Neuron (in vitro differentiated cells): ENCODE results near the gene SEMA3A.

Experiments used
- H2AFZ ChIP-seq: one replicate; pipeline ENCODE4 v1.6.1; 2013; ENCODE audit warnings: low read depth, mild to moderate bottlenecking, inconsistent platforms, low read length, moderate library complexity
- H3K27me3 ChIP-seq: one replicate; pipeline ENCODE4 v1.6.1; 2013; ENCODE audit warnings: low read length; ENCODE audit not compliant: insufficient read depth
- H3K36me3 ChIP-seq: one replicate; pipeline ENCODE4 v1.6.1; 2013; ENCODE audit warnings: low read length; ENCODE audit not compliant: insufficient read depth
- H3K4me1 ChIP-seq: one replicate; pipeline ENCODE4 v1.6.1; 2013; ENCODE audit warnings: low read length; ENCODE audit not compliant: insufficient read depth
- H3K4me3 ChIP-seq: 2 replicates; pipeline ENCODE4 v1.5.1; 2013; ENCODE audit warnings: mild to moderate bottlenecking, low read length, moderate library complexity
- H3K9me3 ChIP-seq: one replicate; pipeline ENCODE4 v1.6.1; 2013; ENCODE audit warnings: low read length

SEMA3A gene

DNA sequence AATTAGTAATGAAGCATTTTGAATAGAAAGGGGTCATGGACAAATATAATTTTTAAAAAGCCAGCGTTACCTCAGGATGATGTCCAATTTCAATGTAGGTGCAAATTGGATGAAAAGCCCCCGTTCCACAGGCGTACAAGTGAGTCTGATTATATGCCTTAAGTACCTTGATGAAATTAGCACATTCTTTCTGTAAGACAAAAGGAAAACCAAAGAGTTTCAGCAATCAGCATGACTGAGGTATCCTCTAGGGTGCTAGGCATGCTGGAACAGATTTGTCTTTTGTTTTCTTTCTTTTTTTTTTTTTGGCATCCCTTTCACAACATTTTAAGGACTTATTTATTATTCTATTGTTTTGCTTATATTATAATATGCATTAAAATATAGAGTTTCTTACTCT is 84.2 kb downstream of the SEMA3A start:
- H3K4me3 ChIP-seq, result no peak overlapping the region
- no peak overlapping the region for H2AFZ ChIP-seq
- H3K4me1 ChIP-seq, result peaks cover 7% of the 10 kb centered on the region
- H3K27me3 ChIP-seq, result no peaks in the 10 kb centered on the region
- peaks cover 17% of the 10 kb centered on the region for H3K36me3 ChIP-seq
- no peaks in the 10 kb centered on the region for H3K9me3 ChIP-seq

- H3K4me3 ChIP-seq, result no peak overlapping the region
- H3K27me3 ChIP-seq, result no peaks in the 10 kb centered on the region
- H3K36me3 ChIP-seq, result peaks cover 21% of the 10 kb centered on the region
- no peak overlapping the region for H2AFZ ChIP-seq
- H3K9me3 ChIP-seq, result no peaks in the 10 kb centered on the region
- H3K4me1 ChIP-seq, result peaks cover 7% of the 10 kb centered on the region
Observed at GRCh38 chr7:84108787-84109186, 85.8 kb downstream of the SEMA3A start.

DNA sequence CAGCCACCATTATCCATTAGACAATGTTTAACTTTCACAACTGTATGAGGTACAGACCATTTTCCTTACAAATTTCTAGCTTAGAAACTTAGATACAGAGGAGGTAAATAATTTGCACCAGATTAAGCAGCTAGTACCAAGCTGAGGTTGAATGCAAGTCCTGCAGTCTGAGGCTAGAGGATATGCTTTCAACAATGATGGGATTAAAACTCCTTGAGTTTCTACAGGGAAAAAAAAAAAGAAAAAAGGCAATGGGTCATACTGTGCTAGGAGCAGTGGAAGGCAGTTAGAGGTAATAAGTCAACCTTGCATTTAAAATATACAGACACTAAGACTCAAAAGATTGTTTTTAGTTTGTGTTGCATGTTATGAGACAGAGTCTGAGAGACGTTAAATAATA is 86.5 kb downstream of the SEMA3A start:
- H3K4me3 ChIP-seq, result no peak overlapping the region
- H3K36me3 ChIP-seq, result peaks cover 21% of the 10 kb centered on the region
- H2AFZ ChIP-seq, result no peak overlapping the region
- peaks cover 4% of the 10 kb centered on the region for H3K4me1 ChIP-seq
- no peaks in the 10 kb centered on the region for H3K9me3 ChIP-seq
- no peaks in the 10 kb centered on the region for H3K27me3 ChIP-seq

GRCh38 chr7:84107259-84107658 is 87.3 kb downstream of the SEMA3A start:
- Histone ChIP-seq H3K36me3 (peaks cover 21% of the 10 kb centered on the region), H3K27me3 (no peaks in the 10 kb centered on the region), H3K9me3 (no peaks in the 10 kb centered on the region), H2AFZ (no peak overlapping the region), H3K4me1 (no peaks in the 10 kb centered on the region), H3K4me3 (no peak overlapping the region)

DNA sequence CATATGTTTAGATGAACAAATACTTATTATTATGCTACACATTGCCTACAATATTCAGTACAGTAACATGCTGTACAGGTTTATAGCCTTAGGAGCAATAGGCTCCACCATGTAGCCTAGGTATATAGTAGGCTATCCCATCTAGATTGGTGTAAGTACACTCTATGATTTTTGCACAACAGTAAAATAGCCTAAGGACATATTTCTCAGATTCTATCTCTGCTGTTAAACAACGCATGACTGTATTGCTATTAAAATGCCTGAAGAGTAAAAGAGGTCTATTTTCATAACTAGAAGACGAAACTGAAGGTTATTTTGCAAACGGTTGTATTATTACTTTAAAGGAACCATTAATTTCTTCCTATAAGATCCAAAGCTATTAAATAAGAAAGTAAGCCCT is 88.3 kb downstream of the SEMA3A start:
- Histone ChIP-seq H3K9me3 (no peaks in the 10 kb centered on the region), H3K4me3 (no peak overlapping the region), H3K4me1 (no peaks in the 10 kb centered on the region), H3K27me3 (no peaks in the 10 kb centered on the region), H2AFZ (no peak overlapping the region), H3K36me3 (peaks cover 21% of the 10 kb centered on the region)

GRCh38 chr7:84105586-84105985 is 89.0 kb downstream of the SEMA3A start:
- no peak overlapping the region for H2AFZ ChIP-seq
- H3K9me3 ChIP-seq, result no peaks in the 10 kb centered on the region
- H3K27me3 ChIP-seq, result no peaks in the 10 kb centered on the region
- peaks cover 21% of the 10 kb centered on the region for H3K36me3 ChIP-seq
- no peaks in the 10 kb centered on the region for H3K4me1 ChIP-seq
- no peak overlapping the region for H3K4me3 ChIP-seq

GRCh38 chr7:84104826-84105225 is 89.8 kb downstream of the SEMA3A start:
- Histone ChIP-seq H3K4me3 (no peak overlapping the region), H3K4me1 (no peaks in the 10 kb centered on the region), H3K27me3 (no peaks in the 10 kb centered on the region), H3K36me3 (peaks cover 22% of the 10 kb centered on the region), H3K9me3 (no peaks in the 10 kb centered on the region), H2AFZ (no peak overlapping the region)

DNA sequence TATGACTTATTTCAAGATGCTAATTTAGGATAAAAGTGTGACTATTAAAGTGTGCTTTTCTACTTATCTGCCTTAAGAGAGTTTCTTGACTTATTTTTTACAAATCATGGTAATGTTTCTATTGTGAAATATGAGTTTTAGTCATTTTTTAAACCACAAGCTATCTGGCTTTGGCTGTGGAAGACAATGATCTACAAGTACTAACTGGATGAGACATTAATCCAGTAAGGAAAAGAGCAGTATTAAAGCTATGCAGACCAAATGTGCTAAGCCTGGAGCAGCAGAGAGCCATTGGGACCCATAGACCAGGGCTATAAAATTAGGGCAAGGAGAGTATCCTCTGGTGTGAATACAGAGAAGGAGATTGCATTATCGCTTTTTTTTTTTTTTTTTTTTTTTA is 92.4 kb downstream of the SEMA3A start:
- Histone ChIP-seq H2AFZ (no peak overlapping the region), H3K4me3 (no peak overlapping the region), H3K4me1 (peaks cover 2% of the 10 kb centered on the region), H3K9me3 (no peaks in the 10 kb centered on the region), H3K36me3 (peaks cover 10% of the 10 kb centered on the region), H3K27me3 (no peaks in the 10 kb centered on the region)

DNA sequence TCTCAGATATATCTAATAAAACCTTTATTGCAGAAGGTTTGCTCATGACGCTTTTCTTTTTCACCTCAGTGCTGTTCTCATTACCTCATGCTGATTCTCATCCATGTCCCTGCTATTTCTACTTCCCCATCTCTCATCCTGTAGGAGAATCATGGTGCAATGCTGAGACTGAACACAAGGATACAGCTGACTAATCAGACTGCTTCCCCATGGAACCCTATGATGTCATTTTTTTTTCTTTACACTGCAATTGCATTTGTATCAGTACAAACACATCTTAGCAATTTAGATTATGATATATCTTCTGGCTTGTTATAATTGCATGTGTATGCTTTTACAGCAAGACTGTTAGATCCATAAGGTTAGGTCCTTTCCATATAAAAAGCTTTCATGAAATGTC is 93.7 kb downstream of the SEMA3A start:
- no peaks in the 10 kb centered on the region for H3K27me3 ChIP-seq
- no peak overlapping the region for H2AFZ ChIP-seq
- H3K9me3 ChIP-seq, result no peaks in the 10 kb centered on the region
- no peak overlapping the region for H3K4me3 ChIP-seq
- peaks cover 2% of the 10 kb centered on the region for H3K4me1 ChIP-seq
- peaks cover 10% of the 10 kb centered on the region for H3K36me3 ChIP-seq

- no peak overlapping the region for H3K4me3 ChIP-seq
- H3K4me1 ChIP-seq, result peaks cover 2% of the 10 kb centered on the region
- no peaks in the 10 kb centered on the region for H3K27me3 ChIP-seq
- H2AFZ ChIP-seq, result no peak overlapping the region
- H3K9me3 ChIP-seq, result no peaks in the 10 kb centered on the region
- H3K36me3 ChIP-seq, result peaks cover 8% of the 10 kb centered on the region
Observed at GRCh38 chr7:84095971-84096370, 98.6 kb downstream of the SEMA3A start.

DNA sequence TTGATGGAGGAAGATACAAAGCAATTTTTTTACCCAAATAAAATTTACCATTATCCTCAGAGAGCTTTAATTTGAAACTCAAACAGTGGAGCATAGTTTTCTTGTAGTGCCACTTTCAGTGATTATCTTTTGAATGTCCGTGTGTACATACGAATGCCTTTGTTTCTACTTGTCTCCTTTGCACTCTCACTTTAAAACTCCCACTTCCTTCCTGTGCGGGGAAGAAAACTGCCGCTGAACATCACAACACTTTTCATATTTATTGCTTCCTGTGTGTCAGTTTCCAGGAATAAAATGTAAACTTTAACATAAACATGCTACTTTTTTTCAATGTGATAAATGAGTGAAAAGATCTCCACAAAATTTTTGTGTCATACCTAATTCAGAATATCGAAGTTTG is 102.4 kb downstream of the SEMA3A start:
- H3K4me1 ChIP-seq, result peaks cover 7% of the 10 kb centered on the region
- no peak overlapping the region for H3K4me3 ChIP-seq
- H2AFZ ChIP-seq, result no peak overlapping the region
- no peaks in the 10 kb centered on the region for H3K9me3 ChIP-seq
- H3K36me3 ChIP-seq, result peaks cover 5% of the 10 kb centered on the region
- no peaks in the 10 kb centered on the region for H3K27me3 ChIP-seq

DNA sequence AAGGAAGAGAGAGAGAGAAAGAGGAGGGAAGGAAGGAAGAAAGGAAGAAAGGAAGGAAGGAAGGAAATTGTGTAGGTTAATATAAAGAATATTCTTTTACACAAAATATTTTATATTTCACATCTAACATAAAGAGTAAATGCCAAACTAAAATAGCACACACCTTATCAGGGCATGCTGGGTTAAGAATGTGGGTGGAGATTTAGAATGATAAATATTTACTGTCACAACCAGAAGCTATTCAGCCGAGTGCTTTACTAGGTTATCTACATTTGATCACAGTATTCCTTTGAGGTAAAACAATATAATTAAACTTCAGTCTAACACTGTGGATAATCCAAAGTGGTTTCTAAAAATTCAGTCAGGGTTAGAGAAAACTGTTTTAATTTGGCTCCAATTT is 103.3 kb downstream of the SEMA3A start:
- H3K4me3 ChIP-seq, result no peak overlapping the region
- no peaks in the 10 kb centered on the region for H3K27me3 ChIP-seq
- no peaks in the 10 kb centered on the region for H3K9me3 ChIP-seq
- peaks cover 5% of the 10 kb centered on the region for H3K36me3 ChIP-seq
- no peak overlapping the region for H2AFZ ChIP-seq
- peaks cover 7% of the 10 kb centered on the region for H3K4me1 ChIP-seq

GRCh38 chr7:84088802-84089201 is 105.8 kb downstream of the SEMA3A start:
- H3K4me1 ChIP-seq, result peaks cover 10% of the 10 kb centered on the region
- H2AFZ ChIP-seq, result no peak overlapping the region
- H3K36me3 ChIP-seq, result peaks cover 5% of the 10 kb centered on the region
- H3K4me3 ChIP-seq, result no peak overlapping the region
- no peaks in the 10 kb centered on the region for H3K27me3 ChIP-seq
- no peaks in the 10 kb centered on the region for H3K9me3 ChIP-seq

- Histone ChIP-seq H3K36me3 (no peaks in the 10 kb centered on the region), H3K9me3 (no peaks in the 10 kb centered on the region), H3K4me3 (no peak overlapping the region), H3K27me3 (no peaks in the 10 kb centered on the region), H3K4me1 (peaks cover 10% of the 10 kb centered on the region), H2AFZ (no peak overlapping the region)
Observed at GRCh38 chr7:84085998-84086397, 108.6 kb downstream of the SEMA3A start.
